ENCODE results near the gene SPSB3.

SPSB3 gene

DNA sequence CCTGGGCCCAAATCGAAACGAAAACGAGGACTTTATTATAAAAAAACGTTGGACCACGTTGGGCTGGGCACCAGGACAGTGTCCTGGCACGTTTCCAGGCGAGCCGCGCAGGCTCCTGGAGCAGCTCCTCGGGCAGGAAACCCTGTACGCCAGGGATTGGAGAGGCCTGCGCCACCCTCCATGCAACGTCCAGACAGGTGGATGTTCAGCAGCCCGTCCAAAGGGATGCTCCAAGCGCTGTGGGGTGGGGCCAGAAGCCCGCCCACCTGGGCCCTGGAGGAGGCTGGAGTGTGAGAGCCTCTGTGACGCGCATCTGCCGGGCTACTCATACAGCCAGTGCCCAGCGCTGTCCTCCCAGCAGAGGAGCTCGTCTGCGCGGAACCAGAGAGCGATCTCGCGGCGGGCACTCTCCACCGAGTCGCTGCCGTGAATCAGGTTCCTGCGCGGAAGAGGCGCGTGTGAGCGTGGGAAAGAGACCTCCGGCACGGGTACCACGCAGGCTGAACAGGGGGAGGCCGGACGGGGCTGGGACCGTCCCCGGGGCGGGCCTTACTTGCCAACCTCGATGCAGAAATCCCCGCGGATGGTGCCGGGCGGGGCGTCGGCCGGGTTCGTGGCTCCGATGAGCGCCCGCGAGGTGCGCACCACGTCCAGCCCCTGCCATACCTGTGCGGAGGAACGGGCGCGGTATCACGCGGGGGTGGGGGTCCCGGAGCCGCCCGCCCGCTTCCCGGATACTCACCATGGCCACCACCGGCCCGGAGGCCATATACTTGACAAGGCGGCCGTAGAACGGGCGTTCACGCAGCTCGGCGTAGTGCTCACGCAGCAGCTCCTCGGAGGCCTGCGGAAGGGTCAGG lies 11.8 kb downstream of the SPSB3 start (continued):
- TF ChIP-seq ZFHX2 (tag by site-specific recombination; conservative IDR thresholded peaks at IDR 0.05) (peak; percentile 68), GLIS1 (tag by site-specific recombination; IDR thresholded peaks at IDR 0.05) (peak; percentile 3; the same call in 1 of the 2 replicates), GFI1B (tag by site-specific recombination; IDR thresholded peaks at IDR 0.05) (no peak), ZNF146 (tag by site-specific recombination; IDR thresholded peaks at IDR 0.05) (no peak), ZNF623 (tag by site-specific recombination; IDR thresholded peaks at IDR 0.05) (no peak), KLF10 (tag by site-specific recombination; IDR thresholded peaks at IDR 0.05) (no peak), ZNF335 (tag by site-specific recombination; conservative IDR thresholded peaks at IDR 0.05) (peak; percentile 68), ZNF843 (tag by site-specific recombination; IDR thresholded peaks at IDR 0.05) (no peak), ZFP3 (tag by site-specific recombination; IDR thresholded peaks at IDR 0.05; ENCODE audit: low read depth) (no peak), ZNF341 (tag by site-specific recombination; IDR thresholded peaks at IDR 0.05; ENCODE audit: low read depth) (0 out of 2 replicates have a peak, but pooled peaks have one; percentile 8), ZBTB17 (tag by site-specific recombination; IDR thresholded peaks at IDR 0.05) (peak; percentile 82), ZNF549 (tag by site-specific recombination; IDR thresholded peaks at IDR 0.05) (no peak), YY1 (tag by site-specific recombination; IDR thresholded peaks at IDR 0.05) (no peak), ZNF157 (tag by site-specific recombination; IDR thresholded peaks at IDR 0.05) (no peak), ZNF391 (tag by site-specific recombination; IDR thresholded peaks at IDR 0.05; ENCODE audit: borderline replicate concordance, low read depth) (no peak; the same call in 1 of the 2 replicates), ZNF311 (tag by site-specific recombination; IDR thresholded peaks at IDR 0.05; ENCODE audit: borderline replicate concordance) (no peak), ZNF514 (tag by site-specific recombination; IDR thresholded peaks at IDR 0.05) (no peak), ZNF138 (tag by site-specific recombination; IDR thresholded peaks at IDR 0.05; ENCODE audit: borderline replicate concordance) (no peak), ZNF629 (tag by site-specific recombination; IDR thresholded peaks at IDR 0.05) (peak; percentile 75), ZNF544 (tag by site-specific recombination; IDR thresholded peaks at IDR 0.05) (no peak), ZNF292 (tag by site-specific recombination; IDR thresholded peaks at IDR 0.05; ENCODE audit: borderline replicate concordance, low read depth) (no peak), ZNF404 (tag by site-specific recombination; IDR thresholded peaks at IDR 0.05) (0 out of 2 replicates have a peak, but pooled peaks have one; percentile 3), ZNF37A (tag by site-specific recombination; IDR thresholded peaks at IDR 0.05) (no peak), BCL11A (tag by site-specific recombination; IDR thresholded peaks at IDR 0.05; ENCODE audit: low read depth) (no peak), ZNF221 (tag by site-specific recombination; IDR thresholded peaks at IDR 0.05; ENCODE audit: borderline replicate concordance) (no peak), ZNF10 (tag by site-specific recombination; IDR thresholded peaks at IDR 0.05) (no peak), SP7 (tag by site-specific recombination; IDR thresholded peaks at IDR 0.05) (peak; percentile 51; the same call in 1 of the 2 replicates), ZNF121 (tag by site-specific recombination; IDR thresholded peaks at IDR 0.05) (no peak), KLF8 (tag by site-specific recombination; IDR thresholded peaks at IDR 0.05) (peak; percentile 93)
- TF ChIP-seq, protein P1, sequence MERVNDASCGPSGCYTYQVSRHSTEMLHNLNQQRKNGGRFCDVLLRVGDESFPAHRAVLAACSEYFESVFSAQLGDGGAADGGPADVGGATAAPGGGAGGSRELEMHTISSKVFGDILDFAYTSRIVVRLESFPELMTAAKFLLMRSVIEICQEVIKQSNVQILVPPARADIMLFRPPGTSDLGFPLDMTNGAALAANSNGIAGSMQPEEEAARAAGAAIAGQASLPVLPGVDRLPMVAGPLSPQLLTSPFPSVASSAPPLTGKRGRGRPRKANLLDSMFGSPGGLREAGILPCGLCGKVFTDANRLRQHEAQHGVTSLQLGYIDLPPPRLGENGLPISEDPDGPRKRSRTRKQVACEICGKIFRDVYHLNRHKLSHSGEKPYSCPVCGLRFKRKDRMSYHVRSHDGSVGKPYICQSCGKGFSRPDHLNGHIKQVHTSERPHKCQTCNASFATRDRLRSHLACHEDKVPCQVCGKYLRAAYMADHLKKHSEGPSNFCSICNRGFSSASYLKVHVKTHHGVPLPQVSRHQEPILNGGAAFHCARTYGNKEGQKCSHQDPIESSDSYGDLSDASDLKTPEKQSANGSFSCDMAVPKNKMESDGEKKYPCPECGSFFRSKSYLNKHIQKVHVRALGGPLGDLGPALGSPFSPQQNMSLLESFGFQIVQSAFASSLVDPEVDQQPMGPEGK (tag by site-specific recombination; IDR thresholded peaks at IDR 0.05), result peak; percentile 65; the same call in 1 of the 2 replicates
- TF ChIP-seq, protein P2, sequence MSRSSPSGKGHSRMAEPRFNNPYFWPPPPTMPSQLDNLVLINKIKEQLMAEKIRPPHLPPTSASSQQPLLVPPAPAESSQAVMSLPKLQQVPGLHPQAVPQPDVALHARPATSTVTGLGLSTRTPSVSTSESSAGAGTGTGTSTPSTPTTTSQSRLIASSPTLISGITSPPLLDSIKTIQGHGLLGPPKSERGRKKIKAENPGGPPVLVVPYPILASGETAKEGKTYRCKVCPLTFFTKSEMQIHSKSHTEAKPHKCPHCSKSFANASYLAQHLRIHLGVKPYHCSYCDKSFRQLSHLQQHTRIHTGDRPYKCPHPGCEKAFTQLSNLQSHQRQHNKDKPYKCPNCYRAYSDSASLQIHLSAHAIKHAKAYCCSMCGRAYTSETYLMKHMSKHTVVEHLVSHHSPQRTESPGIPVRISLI (tag by site-specific recombination; IDR thresholded peaks at IDR 0.05), result no peak
- TF ChIP-seq, protein P3, sequence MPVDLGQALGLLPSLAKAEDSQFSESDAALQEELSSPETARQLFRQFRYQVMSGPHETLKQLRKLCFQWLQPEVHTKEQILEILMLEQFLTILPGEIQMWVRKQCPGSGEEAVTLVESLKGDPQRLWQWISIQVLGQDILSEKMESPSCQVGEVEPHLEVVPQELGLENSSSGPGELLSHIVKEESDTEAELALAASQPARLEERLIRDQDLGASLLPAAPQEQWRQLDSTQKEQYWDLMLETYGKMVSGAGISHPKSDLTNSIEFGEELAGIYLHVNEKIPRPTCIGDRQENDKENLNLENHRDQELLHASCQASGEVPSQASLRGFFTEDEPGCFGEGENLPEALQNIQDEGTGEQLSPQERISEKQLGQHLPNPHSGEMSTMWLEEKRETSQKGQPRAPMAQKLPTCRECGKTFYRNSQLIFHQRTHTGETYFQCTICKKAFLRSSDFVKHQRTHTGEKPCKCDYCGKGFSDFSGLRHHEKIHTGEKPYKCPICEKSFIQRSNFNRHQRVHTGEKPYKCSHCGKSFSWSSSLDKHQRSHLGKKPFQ (tag by site-specific recombination; IDR thresholded peaks at IDR 0.05), result no peak
- TF ChIP-seq, protein P4, sequence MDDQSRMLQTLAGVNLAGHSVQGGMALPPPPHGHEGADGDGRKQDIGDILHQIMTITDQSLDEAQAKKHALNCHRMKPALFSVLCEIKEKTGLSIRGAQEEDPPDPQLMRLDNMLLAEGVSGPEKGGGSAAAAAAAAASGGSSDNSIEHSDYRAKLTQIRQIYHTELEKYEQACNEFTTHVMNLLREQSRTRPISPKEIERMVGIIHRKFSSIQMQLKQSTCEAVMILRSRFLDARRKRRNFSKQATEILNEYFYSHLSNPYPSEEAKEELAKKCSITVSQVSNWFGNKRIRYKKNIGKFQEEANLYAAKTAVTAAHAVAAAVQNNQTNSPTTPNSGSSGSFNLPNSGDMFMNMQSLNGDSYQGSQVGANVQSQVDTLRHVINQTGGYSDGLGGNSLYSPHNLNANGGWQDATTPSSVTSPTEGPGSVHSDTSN (CRISPR knock-in tag; IDR thresholded peaks at IDR 0.05), result no peak
- TF ChIP-seq, protein P5, sequence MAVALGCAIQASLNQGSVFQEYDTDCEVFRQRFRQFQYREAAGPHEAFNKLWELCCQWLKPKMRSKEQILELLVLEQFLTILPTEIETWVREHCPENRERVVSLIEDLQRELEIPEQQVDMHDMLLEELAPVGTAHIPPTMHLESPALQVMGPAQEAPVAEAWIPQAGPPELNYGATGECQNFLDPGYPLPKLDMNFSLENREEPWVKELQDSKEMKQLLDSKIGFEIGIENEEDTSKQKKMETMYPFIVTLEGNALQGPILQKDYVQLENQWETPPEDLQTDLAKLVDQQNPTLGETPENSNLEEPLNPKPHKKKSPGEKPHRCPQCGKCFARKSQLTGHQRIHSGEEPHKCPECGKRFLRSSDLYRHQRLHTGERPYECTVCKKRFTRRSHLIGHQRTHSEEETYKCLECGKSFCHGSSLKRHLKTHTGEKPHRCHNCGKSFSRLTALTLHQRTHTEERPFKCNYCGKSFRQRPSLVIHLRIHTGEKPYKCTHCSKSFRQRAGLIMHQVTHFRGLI (tag by site-specific recombination; IDR thresholded peaks at IDR 0.05), result peak; percentile 79; the same call in 1 of the 2 replicates
